BLaER1 (cell line): Measurements from ENCODE around the gene JOSD2.
A peak's percentile ranks its signal among the peaks of the same experiment; 100 is the strongest.
"Not testable (repeated sequence)": the region's sequence is repeated elsewhere in the genome, so short reads cannot be mapped to it uniquely, and the experiment has no call there.

Source experiments
- H3K27ac ChIP-seq: shearing (Covaris generic); formaldehyde crosslinking; 2 replicates; pipeline ENCODE4 v1.8.1; 2022
- H3K27me3 ChIP-seq: shearing (Covaris generic); formaldehyde crosslinking; 2 replicates; pipeline ENCODE4 v1.8.1; 2022
- H3K36me3 ChIP-seq: shearing (Covaris generic); formaldehyde crosslinking; 2 replicates; pipeline ENCODE4 v1.8.1; 2022
- H3K4me1 ChIP-seq: shearing (Covaris generic); formaldehyde crosslinking; 2 replicates; pipeline ENCODE4 v1.8.1; 2022
- H3K4me2 ChIP-seq: shearing (Covaris generic); formaldehyde crosslinking; 2 replicates; pipeline ENCODE4 v1.8.1; 2022
- H3K4me3 ChIP-seq: shearing (Covaris generic); formaldehyde crosslinking; 2 replicates; pipeline ENCODE4 v1.8.1; 2022
- H3K9ac ChIP-seq: shearing (Covaris generic); formaldehyde crosslinking; 2 replicates; pipeline ENCODE4 v1.8.1; 2022
- H3K9me3 ChIP-seq: shearing (Covaris generic); formaldehyde crosslinking; 2 replicates; pipeline ENCODE4 v1.8.1; 2022
- H4K20me1 ChIP-seq: shearing (Covaris generic); formaldehyde crosslinking; 2 replicates; pipeline ENCODE4 v1.8.1; 2022
- Cebpa-rat ChIP-seq: shearing (Covaris generic); IDR thresholded peaks from 2 replicates; pipeline ENCODE4 v1.8.1; 2022

The JOSD2 gene

GRCh38 chr19:50478901-50479715, 31.9 kb downstream of the JOSD2 start:
- H3K36me3 ChIP-seq: no peaks in the 10 kb centered on the region
- no peak overlapping the region for H3K9ac ChIP-seq

DNA sequence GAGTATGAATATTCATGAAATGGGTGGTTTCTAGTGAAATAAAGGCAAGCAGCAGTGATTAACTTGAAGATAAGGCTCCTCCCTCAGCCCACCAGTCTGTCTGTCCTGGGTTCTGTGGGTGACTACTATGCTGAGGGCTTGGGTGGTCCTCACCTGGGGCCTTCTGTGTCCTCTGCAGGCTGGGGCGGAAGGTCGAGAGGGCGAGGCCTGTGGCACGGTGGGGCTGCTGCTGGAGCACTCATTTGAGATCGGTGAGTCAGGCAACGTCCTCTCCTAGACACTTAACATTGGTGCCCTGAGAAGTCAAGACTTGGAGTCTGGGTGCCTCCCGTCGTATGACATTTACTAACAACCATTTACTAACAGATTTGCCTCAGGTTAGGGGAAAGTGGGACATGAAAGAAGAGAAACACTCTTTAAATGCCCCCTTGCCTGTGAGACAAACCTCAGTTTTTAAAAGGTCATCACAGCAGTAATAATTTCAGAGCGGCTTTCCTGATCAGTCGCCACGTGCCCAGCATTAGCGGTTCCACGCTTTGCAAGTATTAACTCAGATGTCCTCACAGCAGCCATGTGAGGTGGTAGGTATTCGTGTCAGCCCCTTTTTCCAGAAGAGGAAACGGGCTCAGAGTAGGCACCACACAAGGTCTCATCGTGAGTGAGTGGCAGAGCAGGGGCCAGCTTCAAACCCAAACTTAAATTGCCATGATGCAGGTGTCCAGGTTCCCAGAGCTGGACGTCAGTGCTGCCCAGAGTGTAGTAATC, 33.1 kb downstream of the JOSD2 start:
- TF ChIP-seq Cebpa-rat: no peak
- H3K4me3 ChIP-seq: no peak overlapping the region
- H3K9ac ChIP-seq: no peak overlapping the region

More at GRCh38 chr19:50478901-50479715, 31.9 kb downstream of the JOSD2 start:
- H3K4me1 ChIP-seq: peaks cover 21% of the 10 kb centered on the region
- peaks cover 38% of the 10 kb centered on the region for H3K27me3 ChIP-seq
- H3K9me3 ChIP-seq: no peaks in the 10 kb centered on the region
- H4K20me1 ChIP-seq: no peaks in the 10 kb centered on the region
- H3K4me3 ChIP-seq: no peak overlapping the region
- no peak overlapping the region; the same call in 1 of the 2 replicates for H3K27ac ChIP-seq
- TF ChIP-seq Cebpa-rat: no peak
- 0 out of 2 replicates have a peak overlapping the region, but pooled peaks have one; percentile 15 for H3K4me2 ChIP-seq

DNA sequence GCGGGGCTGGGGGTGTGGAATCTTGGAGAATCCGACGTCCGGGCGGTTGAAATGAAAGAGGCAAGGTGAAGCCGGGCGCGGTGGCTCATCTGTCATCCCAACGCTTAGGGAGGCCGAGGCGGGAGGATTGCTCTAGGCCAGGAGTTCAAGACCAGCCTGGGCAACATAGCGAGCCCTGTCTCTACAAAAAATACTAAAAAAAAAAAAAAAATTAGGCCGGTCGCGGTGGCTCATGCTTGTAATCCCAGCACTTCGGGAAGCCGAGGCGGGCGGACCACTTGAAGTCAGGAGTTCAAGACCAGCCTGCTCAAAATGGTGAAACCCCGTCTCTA, 34.1 kb downstream of the JOSD2 start:
- no peak for TF ChIP-seq Cebpa-rat
- Histone ChIP-seq H3K36me3 (no peaks in the 10 kb centered on the region), H4K20me1 (no peaks in the 10 kb centered on the region), H3K4me1 (peaks cover 21% of the 10 kb centered on the region), H3K27ac (no peak overlapping the region), H3K27me3 (peaks cover 38% of the 10 kb centered on the region), H3K9me3 (no peaks in the 10 kb centered on the region), H3K4me3 (no peak overlapping the region; the same call in 1 of the 2 replicates), H3K9ac (no peak overlapping the region), H3K4me2 (no peak overlapping the region)

More for the DNA sequence above, 33.1 kb downstream of the JOSD2 start:
- Histone ChIP-seq H3K27ac (no peak overlapping the region), H3K9me3 (no peaks in the 10 kb centered on the region), H3K36me3 (no peaks in the 10 kb centered on the region), H3K27me3 (peaks cover 38% of the 10 kb centered on the region), H3K4me2 (no peak overlapping the region), H4K20me1 (no peaks in the 10 kb centered on the region), H3K4me1 (peaks cover 21% of the 10 kb centered on the region)

GRCh38 chr19:50476224-50476906, 34.6 kb downstream of the JOSD2 start, which contains the start of the genes EMC10 and GARIN5A:
EMC10 (plus strand) TSS chr19:50476507; CDS start chr19:50476545, 38 bp downstream.
GARIN5A (minus strand) TSS chr19:50476848; CDS start chr19:50476388, 460 bp downstream.
- H3K4me2 ChIP-seq: peak within 1 kb of the TSS; percentile 42
- TF ChIP-seq Cebpa-rat: no peak
- H3K9me3 ChIP-seq: no peaks in the 10 kb centered on the region
- peaks cover 17% of the 10 kb centered on the region for H3K4me1 ChIP-seq
- no peaks in the 10 kb centered on the region for H3K36me3 ChIP-seq
- H4K20me1 ChIP-seq: no peaks in the 10 kb centered on the region
- no peak within 1 kb of the TSS; the same call in none of the 2 replicates for H3K4me3 ChIP-seq
- peaks cover 38% of the 10 kb centered on the region for H3K27me3 ChIP-seq
- H3K9ac ChIP-seq: no peak within 1 kb of the TSS
- H3K27ac ChIP-seq: no peak within 1 kb of the TSS

DNA sequence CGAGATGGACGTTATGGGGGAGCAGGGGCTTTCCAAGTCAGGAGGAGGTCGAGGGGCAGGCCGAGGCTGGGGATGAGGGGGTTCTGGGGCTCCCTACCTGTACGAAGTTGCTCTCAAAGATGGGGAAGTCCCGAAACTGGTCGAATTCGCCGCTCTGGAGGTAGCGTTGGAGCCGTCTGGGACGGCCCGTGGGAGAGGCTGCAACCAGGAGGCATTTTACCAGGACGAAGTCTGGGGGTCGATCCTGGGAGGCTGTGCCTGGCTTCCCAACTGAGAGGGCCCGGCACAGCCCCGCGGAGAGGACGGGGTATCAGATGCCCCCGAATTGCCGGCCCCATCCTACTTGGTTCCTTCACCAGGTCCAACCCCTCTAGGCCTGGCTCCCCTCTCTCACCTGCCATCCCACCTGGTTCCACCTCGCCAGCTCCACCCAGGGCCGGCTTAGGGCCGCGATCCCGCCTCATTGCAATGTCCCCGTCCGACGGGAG, 35.2 kb downstream of the JOSD2 start:
- H3K9ac ChIP-seq: no peak overlapping the region
- no peaks in the 10 kb centered on the region for H3K9me3 ChIP-seq
- H3K4me2 ChIP-seq: no peak overlapping the region
- no peaks in the 10 kb centered on the region for H4K20me1 ChIP-seq
- H3K36me3 ChIP-seq: no peaks in the 10 kb centered on the region
- TF ChIP-seq Cebpa-rat: no peak
- H3K27me3 ChIP-seq: peaks cover 38% of the 10 kb centered on the region
- H3K27ac ChIP-seq: no peak overlapping the region
- H3K4me3 ChIP-seq: no peak overlapping the region
- peaks cover 11% of the 10 kb centered on the region for H3K4me1 ChIP-seq

- TF ChIP-seq Cebpa-rat: no peak
- no peaks in the 10 kb centered on the region for H4K20me1 ChIP-seq
- H3K27ac ChIP-seq: no peak overlapping the region
- H3K4me1 ChIP-seq: peaks cover 10% of the 10 kb centered on the region
- H3K36me3 ChIP-seq: no peaks in the 10 kb centered on the region
- H3K9me3 ChIP-seq: no peaks in the 10 kb centered on the region
- H3K4me2 ChIP-seq: no peak overlapping the region
- H3K9ac ChIP-seq: no peak overlapping the region
- no peak overlapping the region for H3K4me3 ChIP-seq
- peaks cover 38% of the 10 kb centered on the region for H3K27me3 ChIP-seq
Measured at GRCh38 chr19:50475101-50475568, 35.9 kb downstream of the JOSD2 start.

DNA sequence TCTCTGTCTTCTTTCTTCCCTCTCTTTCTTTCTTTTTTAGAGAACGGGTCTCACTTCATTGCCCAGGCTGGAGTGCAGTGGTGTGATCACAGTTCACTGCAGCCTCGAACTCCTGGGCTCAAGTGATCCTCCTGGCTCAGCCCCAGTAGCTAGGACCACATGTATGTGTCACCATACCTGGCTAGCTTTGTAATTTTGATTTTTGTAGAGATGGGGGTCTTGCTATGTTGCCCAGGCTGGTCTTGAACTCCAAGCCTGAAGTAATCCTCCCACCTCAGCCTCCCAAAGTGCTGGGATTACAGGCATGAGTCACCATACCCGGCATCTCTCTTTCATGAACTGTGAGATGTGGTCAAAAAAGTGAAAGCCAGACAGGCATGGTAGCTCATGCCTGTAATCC, 37.7 kb downstream of the JOSD2 start:
- H3K9ac ChIP-seq, H3K9me3 ChIP-seq, H3K4me1 ChIP-seq, H3K27ac ChIP-seq, H3K4me3 ChIP-seq, H4K20me1 ChIP-seq, H3K4me2 ChIP-seq, H3K36me3 ChIP-seq: not testable (repeated sequence)
- peaks cover 36% of the 10 kb centered on the region for H3K27me3 ChIP-seq

GRCh38 chr19:50468818-50469217, 42.2 kb downstream of the JOSD2 start:
- no peaks in the 10 kb centered on the region for H3K9me3 ChIP-seq
- H3K27ac ChIP-seq: no peak overlapping the region
- no peak overlapping the region for H3K9ac ChIP-seq
- H3K4me2 ChIP-seq: no peak overlapping the region
- no peaks in the 10 kb centered on the region for H3K36me3 ChIP-seq
- H3K4me3 ChIP-seq: no peak overlapping the region
- 0 out of 2 replicates have a peak, but pooled peaks cover 5% of the 10 kb centered on the region for H3K4me1 ChIP-seq
- no peaks in the 10 kb centered on the region for H3K27me3 ChIP-seq
- no peaks in the 10 kb centered on the region for H4K20me1 ChIP-seq
- TF ChIP-seq Cebpa-rat: no peak

GRCh38 chr19:50467566-50467965, 43.4 kb downstream of the JOSD2 start:
- H3K9me3 ChIP-seq: no peaks in the 10 kb centered on the region
- H3K9ac ChIP-seq: no peak overlapping the region
- H3K4me2 ChIP-seq: no peak overlapping the region
- no peaks in the 10 kb centered on the region for H3K36me3 ChIP-seq
- no peaks in the 10 kb centered on the region for H3K27me3 ChIP-seq
- no peak for TF ChIP-seq Cebpa-rat
- H3K27ac ChIP-seq: no peak overlapping the region
- H3K4me1 ChIP-seq: 0 out of 2 replicates have a peak, but pooled peaks cover 5% of the 10 kb centered on the region
- no peak overlapping the region for H3K4me3 ChIP-seq
- H4K20me1 ChIP-seq: no peaks in the 10 kb centered on the region
